ENCODE data around the gene PDE4B.

The PDE4B gene

GRCh38 chr1:66422804-66423203 lies 630.1 kb downstream of the PDE4B start:
- no peak for DNase-seq (ENCODE audit: low spot score)
